GM18498 (cell line): ENCODE measurements around the gene RSPO3.
"Not testable (repeated sequence)": the region's sequence is repeated elsewhere in the genome, so short reads cannot be mapped to it uniquely, and the experiment has no call there.

ENCODE experiments used
- ATAC-seq: cut with Tn5 transposase; IDR thresholded peaks from one replicate; pipeline ENCODE4 v1.9.1; 2021; ENCODE audit warnings: mild to moderate bottlenecking, moderate library complexity; ENCODE audit not compliant: unreplicated experiment

The RSPO3 gene, protein sequence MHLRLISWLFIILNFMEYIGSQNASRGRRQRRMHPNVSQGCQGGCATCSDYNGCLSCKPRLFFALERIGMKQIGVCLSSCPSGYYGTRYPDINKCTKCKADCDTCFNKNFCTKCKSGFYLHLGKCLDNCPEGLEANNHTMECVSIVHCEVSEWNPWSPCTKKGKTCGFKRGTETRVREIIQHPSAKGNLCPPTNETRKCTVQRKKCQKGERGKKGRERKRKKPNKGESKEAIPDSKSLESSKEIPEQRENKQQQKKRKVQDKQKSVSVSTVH

DNA sequence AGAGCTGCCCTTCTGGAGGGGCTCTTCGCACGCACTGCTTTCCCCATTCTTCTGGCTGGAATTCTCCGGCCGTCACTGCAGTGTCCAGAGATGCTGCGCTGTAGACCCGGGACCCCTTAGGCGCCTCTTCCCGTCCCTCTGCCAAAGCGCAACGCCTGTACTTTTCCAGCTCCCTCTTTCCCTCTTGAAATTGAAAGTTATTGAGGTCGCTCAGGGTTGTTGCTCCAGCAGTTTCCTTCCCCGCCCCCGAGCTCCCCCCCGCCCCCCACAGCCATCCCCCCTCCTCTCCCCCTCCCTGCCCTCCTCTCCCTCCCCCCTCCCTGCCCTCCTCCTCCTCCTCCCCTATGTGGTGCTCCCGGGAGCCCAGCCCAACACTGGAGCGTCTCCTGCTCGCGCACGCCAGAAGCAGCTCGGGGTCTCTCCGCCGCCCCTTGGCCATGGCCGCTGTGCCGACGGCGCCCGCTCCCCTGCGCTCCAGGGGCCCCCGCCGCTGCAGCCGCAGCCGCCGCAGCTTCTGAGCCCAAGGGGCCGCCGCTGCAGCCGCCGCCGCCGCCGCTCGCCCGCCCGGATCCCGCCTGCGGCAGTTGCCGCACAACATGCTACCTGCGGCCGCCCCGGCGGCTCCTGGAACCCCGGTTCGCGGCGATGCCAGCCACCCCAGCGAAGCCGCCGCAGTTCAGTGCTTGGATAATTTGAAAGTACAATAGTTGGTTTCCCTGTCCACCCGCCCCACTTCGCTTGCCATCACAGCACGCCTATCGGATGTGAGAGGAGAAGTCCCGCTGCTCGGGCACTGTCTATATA lies at the start of gene RSPO3:
TSS of gene RSPO3 (plus strand) at position 374 of the 804 bp plus-strand sequence. CDS start 522 bp downstream, outside the sequence.
- peak; percentile 36 for ATAC-seq

DNA sequence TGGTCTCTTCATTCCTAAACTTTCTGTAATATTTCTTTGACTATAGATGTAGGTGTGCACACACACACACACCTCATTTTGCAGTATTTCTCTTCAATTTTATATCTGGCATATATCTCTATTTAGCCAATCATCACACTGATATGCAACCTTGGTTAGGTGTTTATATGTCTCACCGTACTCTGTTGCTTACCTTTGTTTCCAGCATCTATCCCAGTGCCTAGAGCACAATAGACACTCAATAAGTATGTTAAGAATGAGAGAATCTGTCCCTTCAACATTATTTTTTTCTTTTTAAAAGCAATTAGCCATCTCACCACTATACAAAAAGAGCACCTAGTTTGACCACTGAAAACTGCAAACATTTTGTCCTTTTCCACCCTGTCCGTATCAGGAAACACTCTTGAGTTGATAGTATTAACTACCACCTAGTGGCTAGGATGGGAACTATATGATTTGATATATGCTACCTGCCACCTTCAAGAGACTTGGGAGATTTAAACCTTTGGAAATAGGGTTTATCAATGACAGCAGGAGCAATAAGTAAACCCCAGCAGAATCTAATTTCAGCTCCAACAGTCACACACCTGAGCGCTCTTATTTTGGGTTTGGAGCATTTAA lies 48.7 kb upstream of the RSPO3 start:
- peak; percentile 62 for ATAC-seq

DNA sequence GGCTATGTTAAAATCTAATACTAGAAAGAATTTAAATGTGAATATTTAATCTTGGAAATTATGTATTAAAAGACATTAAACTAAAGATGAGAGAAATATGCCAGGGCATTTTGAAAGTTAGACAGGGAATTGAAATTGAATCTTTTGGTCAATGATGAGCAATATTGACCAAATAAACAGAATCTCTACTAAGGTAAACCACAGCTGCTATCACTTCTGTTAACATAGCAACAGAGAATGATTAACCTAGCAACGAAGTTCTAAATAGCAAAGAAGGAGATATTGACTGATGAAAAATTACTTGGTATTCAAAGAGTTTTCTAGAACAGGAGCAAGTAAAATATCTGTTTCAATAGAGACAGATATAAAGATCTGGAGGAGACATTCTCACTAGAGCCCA lies 45.2 kb upstream of the RSPO3 start:
- peak; percentile 65 for ATAC-seq

DNA sequence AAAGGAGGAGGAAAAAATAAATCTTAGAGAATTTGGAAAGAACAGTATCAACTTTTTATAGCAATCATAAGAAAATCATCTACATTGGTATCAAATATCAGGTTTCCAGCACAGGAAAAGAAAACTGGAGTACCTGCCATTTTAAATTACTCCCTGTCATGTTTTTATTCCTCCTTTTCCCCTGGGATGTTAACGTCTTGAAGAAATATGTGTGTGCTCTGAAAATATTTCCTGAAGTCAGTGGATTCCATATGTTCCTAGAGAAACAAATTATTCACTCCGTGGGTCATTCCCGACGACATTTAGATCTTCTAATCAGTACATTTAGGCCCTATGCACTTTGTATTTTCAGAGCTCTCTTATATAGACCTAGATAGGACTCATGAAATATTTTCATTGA lies 42.0 kb upstream of the RSPO3 start:
- ATAC-seq, result no peak

DNA sequence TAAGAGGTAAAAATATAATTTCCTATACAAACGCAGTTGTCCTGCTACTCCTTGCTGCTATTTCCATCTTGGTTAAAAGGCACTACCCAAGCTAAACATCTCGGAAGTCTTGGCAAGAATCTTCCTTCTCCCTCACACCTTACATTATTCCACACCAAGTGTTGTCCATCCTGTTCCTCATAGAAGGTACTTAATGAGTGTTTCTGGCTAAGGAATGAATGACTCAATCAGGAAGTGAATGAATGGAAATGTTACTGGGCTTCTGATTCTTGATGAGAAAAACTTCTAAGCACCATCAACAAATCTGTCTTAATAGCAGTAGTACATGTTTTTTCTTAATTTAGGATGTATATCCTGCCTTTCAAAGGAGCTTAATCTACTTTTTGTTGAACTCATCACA lies 40.6 kb upstream of the RSPO3 start:
- ATAC-seq, result no peak

DNA sequence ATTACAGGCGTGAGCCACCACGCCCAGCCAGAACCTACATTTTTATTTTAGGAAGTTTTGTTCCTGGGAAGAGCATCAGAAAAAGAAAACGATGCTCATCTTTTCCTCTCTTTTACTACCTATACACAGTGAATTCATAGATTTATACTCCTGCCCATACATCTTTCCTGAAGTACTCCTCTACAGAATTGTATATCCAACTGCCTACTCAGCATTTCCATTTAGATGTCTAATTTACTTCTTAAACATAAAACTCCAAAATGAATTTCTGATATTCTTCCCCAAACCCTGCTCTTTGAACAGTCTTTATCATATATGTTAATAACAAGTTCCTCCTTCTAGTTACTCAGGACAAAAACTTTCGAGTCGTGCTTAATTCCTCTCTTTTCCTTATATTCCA lies 39.8 kb upstream of the RSPO3 start:
- no peak for ATAC-seq

DNA sequence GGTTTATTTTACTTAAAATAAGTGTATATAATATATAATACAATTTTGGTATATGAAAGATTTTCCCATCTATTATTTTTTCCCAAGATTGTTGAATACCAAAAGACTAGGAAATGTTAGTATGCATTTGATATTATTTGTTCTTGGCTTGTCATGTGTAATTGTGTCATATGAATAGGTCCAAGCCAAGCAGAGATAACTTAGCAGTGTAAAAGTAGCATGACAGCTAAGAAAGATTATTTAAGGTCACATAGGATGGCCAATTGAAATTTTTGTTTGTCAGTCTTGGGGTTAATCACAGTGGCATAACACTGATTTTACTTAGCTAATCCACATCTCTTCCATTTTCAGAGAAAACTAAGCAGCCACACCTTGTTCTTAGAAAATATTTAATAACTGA lies 38.8 kb upstream of the RSPO3 start:
- ATAC-seq, result no peak

DNA sequence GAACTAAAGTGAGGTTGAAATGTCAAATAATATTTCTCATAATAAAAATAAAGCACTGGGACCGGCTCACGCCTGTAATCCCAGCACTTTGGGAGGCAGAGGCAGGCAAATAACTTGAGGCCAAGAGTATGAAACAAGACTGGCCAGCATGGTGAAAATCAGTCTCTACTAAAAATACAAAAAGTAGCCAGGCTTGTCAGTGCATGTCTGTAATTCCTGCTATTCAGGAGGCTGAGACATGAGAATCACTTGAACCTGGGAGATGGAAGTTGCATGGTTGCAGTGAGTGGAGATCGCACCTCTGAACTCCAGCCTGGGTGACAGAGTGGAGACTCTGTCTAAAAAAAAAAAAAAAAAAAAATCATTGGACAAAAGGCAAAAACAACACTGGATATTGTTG lies 38.4 kb upstream of the RSPO3 start:
- ATAC-seq, result no peak

DNA sequence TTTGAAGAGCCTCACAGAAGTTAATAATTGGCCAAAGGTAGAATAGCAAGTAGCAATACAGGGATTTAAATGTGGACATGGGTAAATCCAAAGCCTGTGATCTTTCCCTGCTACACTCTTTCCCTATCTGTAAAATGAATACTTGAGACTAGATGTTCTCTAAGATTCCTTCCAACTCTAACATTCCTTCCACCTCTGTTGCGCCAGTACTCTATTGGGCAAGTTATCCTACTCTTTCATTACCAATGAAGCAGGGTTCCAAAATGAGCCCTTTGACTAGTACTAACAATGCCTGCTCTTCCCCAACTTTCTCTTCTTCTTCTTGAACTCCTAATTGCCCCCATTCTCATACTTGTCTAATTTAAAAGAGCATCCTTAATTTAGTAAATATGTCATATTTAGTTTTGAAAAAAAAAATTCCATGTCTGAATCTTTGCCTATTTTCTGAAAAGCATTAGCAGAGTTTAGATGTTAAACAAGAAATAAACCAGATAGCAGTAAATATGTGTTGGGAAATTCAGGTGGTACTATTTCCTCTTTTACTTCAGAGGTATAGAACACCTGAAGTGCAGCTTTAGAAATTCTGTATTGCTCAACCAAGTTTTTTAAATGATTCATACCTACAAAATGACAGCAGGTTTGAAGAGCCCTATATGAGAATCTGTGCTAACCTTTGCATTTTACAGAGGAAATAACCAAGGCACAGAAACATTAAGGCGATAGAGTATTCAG lies 35.1 kb upstream of the RSPO3 start:
- ATAC-seq, result no peak

DNA sequence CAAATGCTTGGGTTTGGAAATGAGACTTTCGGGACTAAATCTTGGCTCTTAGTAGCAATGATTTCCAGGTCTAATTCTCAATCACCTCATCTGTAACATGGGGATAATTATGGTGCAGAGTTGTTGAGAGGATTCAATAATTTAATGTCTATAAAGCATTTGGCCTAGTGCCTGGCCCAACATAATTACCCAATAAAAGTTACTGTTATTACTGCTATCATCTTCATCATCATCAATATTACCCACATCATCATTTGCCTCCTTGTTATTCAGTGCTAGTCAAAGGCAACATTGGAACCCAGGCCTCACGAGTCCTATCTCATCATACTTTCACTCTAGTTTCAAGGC lies 34.5 kb upstream of the RSPO3 start:
- no peak for ATAC-seq

DNA sequence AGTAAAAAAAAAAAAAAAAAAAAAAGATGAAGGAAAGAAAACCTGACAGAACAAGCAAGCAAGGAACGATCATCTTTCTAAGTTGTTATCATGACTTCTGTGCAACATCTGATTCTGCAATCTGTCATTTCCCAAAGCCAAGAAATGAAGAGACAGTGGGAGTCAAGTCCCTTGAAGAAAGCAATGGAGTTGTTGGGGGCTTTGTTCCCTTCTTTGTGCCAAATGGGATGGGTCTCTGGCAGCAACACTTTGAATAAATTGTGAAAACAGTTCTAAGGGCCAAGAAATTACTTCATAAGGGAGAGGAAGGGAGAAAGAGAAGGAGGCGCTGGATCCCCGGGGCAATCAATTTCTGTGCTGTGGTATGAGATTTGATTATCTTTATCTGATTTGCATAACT lies 33.3 kb upstream of the RSPO3 start:
- no peak for ATAC-seq

DNA sequence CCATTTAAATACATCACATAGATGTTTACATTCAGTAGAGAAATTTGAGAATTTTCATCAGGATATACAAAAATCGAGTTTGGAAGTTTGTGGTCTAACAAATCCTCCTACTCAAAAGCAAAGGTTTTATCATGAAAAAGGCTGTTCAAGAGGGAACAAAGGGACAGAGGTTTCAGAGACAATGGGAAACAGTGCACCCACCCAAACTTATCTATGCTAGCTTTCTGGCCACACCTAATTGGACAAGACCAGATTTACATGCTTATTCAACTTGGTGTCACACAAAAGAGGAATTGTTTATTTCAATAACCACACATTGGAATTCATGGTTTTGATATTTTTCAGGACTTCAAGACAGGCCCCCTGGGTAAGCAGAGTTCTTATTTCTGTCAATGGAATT lies 28.4 kb upstream of the RSPO3 start:
- no peak for ATAC-seq

DNA sequence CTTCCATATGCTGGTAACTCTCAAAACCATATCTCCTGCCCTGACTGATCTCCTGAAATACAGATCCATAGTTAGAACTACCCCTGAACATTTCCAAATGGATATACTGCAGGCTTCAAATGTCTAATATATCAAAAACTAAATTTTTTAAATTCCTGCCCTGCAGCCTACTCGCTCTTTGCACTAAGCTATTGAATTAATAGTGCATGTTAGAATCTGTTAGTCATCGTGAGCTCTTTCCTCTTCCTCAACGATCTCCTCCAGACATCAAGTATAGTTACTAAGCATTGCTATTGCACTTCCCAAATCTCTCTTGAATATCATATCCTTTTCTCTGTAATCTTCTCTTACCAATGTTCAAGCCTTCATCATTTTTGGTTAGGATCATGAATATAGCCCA lies 26.0 kb upstream of the RSPO3 start:
- ATAC-seq, result no peak

DNA sequence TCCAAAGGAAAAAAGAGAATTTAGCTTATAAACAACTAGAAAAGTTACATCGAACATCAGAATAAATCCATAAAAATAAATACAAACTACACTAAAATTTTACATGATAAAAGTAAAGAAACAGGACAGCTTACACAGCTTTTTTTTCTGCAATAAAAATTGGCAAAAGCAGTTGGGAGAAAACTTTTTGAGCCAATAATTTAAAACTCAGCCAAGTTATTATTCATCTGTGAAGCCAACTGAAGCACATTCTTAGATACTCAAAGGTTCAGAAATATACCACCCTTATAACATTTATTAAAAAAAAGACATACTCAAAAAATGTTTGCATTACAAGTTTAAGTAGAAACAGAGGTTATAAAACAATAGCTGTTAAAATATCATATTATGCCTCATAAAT lies 23.7 kb upstream of the RSPO3 start:
- ATAC-seq, result no peak

DNA sequence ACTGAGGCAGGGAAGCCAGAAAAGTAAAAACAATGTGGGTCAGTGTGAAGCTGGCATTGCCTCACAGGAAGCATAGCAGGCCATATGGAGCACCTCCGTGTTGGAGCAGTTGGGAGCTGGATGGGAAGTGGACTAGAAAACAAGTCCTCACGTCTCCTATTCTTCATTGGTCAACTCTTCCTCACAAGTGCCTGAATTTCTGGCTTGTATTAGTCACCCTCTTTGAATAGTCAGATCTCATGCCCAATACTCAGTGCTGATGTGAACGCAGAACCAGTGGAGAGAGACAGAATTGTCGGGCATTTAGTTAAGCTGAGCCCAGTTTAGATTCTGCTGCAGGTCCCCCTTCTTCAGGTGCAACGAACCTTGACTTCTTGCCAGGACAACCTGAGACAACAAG lies 22.3 kb upstream of the RSPO3 start:
- no peak for ATAC-seq

DNA sequence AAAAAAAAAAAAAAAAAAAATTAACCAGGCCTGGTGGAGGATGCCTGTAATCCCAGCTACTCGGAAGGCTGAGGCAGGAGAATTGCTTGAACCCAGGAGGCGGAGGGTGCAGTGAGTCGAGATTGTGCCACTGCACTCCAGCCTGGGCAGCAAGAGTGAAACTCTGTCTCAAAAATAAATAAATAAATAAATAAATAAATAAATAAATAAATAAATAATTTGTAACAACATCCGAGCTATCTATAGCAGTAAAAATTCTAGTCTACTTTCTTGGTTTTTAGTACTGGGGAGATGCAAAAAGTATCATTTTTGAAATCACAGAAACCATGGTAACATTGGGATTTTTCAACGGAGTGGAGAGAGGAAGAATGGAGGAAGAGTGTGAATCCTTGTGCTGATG lies 21.0 kb upstream of the RSPO3 start:
- ATAC-seq, result not testable (repeated sequence)

DNA sequence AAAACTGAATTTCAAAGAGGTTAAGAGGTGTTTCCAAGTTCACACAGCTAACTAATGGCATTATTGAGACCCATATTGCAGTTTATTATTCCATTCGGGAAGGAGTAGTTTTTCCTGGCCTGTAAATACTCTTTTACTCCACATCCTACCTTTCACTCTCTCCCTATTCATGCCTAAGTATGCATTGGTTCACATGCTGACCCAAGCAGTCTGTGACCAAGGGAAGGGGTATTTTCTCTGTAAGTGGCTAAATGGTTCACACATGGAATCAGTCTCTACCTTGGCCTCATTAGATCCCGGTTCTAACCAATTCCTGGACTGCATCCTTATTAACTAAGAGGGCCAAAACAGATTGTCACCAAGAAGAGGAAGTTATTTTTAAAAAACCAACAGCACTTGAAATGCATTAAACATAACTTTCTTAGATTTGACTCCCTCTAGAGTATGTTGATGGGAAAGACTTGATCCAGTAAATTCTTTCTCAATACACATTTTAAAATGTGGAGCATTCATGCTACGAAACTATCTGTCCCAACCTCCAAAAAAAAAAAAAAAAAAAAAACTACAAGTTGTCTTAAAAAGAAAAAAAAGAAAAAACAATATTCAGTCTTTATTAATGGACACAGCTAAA lies 17.8 kb upstream of the RSPO3 start:
- ATAC-seq, result no peak

DNA sequence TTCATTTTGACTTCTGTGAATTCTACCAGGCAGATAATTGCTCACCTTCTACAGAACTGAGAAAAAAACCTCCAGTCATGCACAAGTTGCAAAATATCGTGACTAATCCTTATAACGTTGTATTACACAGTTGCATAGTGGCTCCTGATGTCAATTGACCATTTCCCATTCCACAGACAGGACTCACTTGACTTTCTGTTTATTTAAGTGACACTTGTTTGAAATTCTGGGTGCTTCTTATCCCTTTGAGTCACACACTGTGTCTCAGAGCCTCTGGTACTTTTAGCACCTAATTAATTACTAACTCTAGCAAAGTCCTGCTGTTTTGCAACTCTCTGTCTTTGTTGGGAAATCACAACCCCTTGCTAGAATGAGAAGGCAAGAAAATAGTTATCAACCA lies 16.2 kb upstream of the RSPO3 start:
- no peak for ATAC-seq

DNA sequence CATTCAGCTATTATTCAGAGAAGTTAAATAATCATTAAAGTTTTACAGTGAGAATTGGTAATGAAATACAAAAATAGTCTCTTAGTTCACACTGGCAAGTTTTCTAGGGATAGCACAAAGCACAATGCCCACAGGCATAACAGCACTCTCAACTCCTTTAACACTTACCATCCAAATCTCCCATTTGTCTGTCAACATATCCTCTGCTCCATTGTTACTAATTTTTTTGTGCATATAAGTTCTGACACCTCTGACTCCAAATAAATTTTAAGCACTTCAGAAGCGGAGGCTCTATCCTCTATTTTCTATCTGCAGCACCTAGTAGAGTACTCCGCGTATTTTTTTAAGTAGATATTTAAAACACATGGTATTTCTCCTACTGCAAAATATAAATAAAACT lies 15.6 kb upstream of the RSPO3 start:
- no peak for ATAC-seq

DNA sequence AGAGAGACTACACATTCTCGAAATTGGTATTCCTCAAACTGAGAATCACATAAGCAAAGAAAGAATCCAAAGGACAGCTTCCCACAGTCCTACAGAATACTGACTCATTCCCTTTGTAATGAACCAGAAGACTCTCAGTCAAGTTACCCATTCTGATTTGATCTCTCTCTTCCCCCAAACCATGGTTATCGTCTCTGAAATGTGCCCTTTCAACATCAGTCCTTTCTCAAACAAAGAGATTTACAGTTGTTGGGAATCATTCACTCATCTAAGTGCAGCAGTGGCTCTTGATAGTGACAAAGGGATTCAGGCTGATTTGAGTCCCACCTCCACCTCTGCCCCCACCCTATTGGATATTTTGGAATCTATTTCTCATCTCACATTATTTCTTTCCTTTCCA lies 15.0 kb upstream of the RSPO3 start:
- no peak for ATAC-seq

DNA sequence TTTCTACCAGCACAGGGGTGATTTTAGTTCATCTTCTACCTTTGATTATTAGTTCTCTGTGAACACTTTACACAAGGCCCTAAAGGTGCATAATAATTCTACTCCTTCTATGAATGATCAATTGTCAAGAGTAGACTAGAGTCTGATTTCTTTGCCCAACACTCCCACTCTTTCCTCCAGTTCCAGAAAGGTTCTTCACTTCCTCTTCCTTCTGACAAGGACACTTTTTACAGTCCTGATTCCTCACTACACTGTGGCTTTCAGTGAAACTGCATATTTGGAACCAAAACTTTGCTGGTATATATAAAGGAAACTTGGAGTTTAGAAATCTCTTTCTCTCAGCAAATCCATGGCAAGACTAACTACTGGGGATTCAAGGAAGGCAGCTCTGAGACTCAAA lies 10.6 kb upstream of the RSPO3 start:
- no peak for ATAC-seq
